Type B pancreatic cell (in vitro differentiated cells): ENCODE results near the gene PLSCR5. TPM values are rescaled to one million over a fixed set of nuclear protein-coding genes. Genes with fewer than 3 reads are reported as not detected.

Experiments used
- DNase-seq: peaks from one replicate; pipeline ENCODE4 v3.0.0; 2021; ENCODE audit warnings: mixed read lengths; ENCODE audit not compliant: unreplicated experiment; ENCODE audit errors: extremely low spot score
- H3K27ac Mint-ChIP-seq: 2 replicates; pipeline ENCODE4 v1.8.0; 2021; ENCODE audit warnings: mild to moderate bottlenecking, mixed read lengths
- H3K27me3 Mint-ChIP-seq: 2 replicates; pipeline ENCODE4 v1.8.0; 2021; ENCODE audit warnings: mixed read lengths
- H3K36me3 Mint-ChIP-seq: 2 replicates; pipeline ENCODE4 v1.8.0; 2021; ENCODE audit warnings: mixed read lengths
- H3K4me1 Mint-ChIP-seq: one replicate; pipeline ENCODE4 v1.8.0; 2021; ENCODE audit warnings: mixed read lengths; ENCODE audit not compliant: unreplicated experiment
- H3K4me3 Mint-ChIP-seq: 2 replicates; pipeline ENCODE4 v1.8.0; 2021; ENCODE audit warnings: mild to moderate bottlenecking, mixed read lengths
- H3K9me3 Mint-ChIP-seq: 2 replicates; pipeline ENCODE4 v1.8.0; 2021; ENCODE audit warnings: mixed read lengths
- total RNA-seq: library from RNA; stranded (reverse); gene quantifications from 2 replicates; pipeline ENCODE4 v1.2.1, GENCODE V29; 2021; ENCODE audit warnings: low replicate concordance
- TF ChIP-seq, protein P1 (sequence below): fragments of 200-600 bp; sonication (generic); conservative IDR thresholded peaks from 2 replicates; pipeline ENCODE4 v1.5.0; 2021; ENCODE audit warnings: antibody characterized with exemption, mild to moderate bottlenecking

Gene PLSCR5
- total RNA-seq, 1 donor from 2014 or later = not detected

DNA sequence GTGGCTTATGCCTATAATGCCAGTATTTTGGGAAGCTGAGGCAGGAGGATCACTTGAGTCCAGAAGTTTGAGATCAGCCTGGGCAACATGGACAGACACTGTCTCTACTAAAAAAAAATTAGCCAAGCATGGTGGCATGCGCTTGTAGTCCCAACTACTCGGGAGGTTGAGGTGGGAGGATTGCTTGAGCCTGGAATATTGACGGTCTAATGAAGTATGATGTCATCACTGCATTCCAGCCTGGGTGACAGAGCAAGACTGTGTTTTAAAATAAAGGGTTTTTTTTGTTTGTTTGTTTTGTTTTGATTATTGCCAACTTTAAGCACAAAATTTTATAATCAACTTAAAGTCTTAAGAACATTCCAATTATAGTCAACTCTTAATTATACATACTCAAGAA is 67.5 kb downstream of the PLSCR5 start:
- Mint-ChIP-seq H3K36me3 (peaks cover 27% of the 10 kb centered on the region), H3K27ac (peak overlapping the region; percentile 24), H3K4me1 (peaks cover 31% of the 10 kb centered on the region), H3K4me3 (no peak overlapping the region), H3K9me3 (no peaks in the 10 kb centered on the region), H3K27me3 (no peaks in the 10 kb centered on the region)
- DNase-seq = no peak
- TF ChIP-seq, protein P1, sequence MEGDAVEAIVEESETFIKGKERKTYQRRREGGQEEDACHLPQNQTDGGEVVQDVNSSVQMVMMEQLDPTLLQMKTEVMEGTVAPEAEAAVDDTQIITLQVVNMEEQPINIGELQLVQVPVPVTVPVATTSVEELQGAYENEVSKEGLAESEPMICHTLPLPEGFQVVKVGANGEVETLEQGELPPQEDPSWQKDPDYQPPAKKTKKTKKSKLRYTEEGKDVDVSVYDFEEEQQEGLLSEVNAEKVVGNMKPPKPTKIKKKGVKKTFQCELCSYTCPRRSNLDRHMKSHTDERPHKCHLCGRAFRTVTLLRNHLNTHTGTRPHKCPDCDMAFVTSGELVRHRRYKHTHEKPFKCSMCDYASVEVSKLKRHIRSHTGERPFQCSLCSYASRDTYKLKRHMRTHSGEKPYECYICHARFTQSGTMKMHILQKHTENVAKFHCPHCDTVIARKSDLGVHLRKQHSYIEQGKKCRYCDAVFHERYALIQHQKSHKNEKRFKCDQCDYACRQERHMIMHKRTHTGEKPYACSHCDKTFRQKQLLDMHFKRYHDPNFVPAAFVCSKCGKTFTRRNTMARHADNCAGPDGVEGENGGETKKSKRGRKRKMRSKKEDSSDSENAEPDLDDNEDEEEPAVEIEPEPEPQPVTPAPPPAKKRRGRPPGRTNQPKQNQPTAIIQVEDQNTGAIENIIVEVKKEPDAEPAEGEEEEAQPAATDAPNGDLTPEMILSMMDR = no peak

DNA sequence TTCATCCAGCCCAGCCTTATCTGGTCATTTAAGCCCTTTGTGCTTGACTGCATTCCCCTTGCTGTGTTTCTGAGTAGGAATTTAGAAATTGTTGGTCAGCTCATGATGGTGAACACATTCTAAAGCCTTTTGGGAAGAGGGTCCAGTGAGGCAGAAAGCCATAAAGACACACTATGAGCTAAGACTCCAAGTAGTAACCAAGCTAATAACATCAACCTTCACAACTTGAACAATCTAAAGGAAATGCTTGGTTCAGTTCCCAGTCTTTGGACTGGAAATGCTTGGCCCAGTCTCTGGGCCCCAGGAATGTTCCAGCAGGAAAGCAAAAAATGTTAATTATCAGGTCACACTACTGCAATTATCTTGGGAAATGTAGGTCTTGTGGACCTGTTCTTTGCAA is 68.5 kb downstream of the PLSCR5 start:
- Mint-ChIP-seq H3K4me3 (no peak overlapping the region), H3K27ac (no peak overlapping the region), H3K9me3 (no peaks in the 10 kb centered on the region), H3K27me3 (no peaks in the 10 kb centered on the region), H3K36me3 (peaks cover 20% of the 10 kb centered on the region), H3K4me1 (peaks cover 26% of the 10 kb centered on the region)
- TF ChIP-seq, protein P1 = no peak
- no peak for DNase-seq

Other genes starting within 250 kb of the PLSCR5 start
- 0.62 TPM in 1 of 2 replicates, not detected in the other for gene PLSCR2, start 135.8 kb downstream of the PLSCR5 start, total RNA-seq
- 51.5 and 86.4 TPM in 2 replicates for gene PLSCR1, start 60.7 kb downstream of the PLSCR5 start, total RNA-seq